VCaP (cell line): ENCODE results near the gene MYBBP1A.

Source experiments
- H3K27ac ChIP-seq: fragments of 450-650 bp; 2 replicates; pipeline ENCODE4 v1.5.1; 2017
- TF ChIP-seq, protein P1 (sequence below): fragments of 450-650 bp; conservative IDR thresholded peaks from 2 replicates; pipeline ENCODE4 v1.5.1; 2017; ENCODE audit warnings: mild to moderate bottlenecking, moderate library complexity

The MYBBP1A gene

DNA sequence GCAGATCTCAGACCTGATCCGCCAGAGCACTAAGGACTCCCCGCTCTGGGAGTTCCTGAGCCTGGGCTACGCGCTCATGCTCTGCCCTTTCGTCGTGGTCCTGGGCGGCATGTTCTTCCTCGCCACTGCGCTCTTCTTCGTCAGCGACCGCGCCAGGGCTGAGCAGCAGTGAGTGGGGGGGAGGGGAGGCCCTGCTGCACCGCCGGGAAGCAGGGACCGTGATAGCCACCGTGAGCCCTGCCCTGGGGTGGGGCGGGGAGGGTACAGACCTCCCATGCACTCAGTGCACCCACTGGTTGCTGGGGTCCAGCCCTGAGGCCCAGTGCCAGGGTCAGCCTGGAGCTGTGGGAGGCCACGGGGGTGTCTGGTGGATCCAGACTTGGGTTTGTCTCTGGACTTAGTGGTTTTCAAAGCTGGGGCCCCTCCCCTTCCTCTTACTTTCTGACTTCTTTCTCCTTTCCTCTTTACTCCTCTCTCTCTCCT is 18.9 kb downstream of the MYBBP1A start:
- TF ChIP-seq, protein P1, sequence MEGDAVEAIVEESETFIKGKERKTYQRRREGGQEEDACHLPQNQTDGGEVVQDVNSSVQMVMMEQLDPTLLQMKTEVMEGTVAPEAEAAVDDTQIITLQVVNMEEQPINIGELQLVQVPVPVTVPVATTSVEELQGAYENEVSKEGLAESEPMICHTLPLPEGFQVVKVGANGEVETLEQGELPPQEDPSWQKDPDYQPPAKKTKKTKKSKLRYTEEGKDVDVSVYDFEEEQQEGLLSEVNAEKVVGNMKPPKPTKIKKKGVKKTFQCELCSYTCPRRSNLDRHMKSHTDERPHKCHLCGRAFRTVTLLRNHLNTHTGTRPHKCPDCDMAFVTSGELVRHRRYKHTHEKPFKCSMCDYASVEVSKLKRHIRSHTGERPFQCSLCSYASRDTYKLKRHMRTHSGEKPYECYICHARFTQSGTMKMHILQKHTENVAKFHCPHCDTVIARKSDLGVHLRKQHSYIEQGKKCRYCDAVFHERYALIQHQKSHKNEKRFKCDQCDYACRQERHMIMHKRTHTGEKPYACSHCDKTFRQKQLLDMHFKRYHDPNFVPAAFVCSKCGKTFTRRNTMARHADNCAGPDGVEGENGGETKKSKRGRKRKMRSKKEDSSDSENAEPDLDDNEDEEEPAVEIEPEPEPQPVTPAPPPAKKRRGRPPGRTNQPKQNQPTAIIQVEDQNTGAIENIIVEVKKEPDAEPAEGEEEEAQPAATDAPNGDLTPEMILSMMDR = no peak
- no peak overlapping the region for H3K27ac ChIP-seq

DNA sequence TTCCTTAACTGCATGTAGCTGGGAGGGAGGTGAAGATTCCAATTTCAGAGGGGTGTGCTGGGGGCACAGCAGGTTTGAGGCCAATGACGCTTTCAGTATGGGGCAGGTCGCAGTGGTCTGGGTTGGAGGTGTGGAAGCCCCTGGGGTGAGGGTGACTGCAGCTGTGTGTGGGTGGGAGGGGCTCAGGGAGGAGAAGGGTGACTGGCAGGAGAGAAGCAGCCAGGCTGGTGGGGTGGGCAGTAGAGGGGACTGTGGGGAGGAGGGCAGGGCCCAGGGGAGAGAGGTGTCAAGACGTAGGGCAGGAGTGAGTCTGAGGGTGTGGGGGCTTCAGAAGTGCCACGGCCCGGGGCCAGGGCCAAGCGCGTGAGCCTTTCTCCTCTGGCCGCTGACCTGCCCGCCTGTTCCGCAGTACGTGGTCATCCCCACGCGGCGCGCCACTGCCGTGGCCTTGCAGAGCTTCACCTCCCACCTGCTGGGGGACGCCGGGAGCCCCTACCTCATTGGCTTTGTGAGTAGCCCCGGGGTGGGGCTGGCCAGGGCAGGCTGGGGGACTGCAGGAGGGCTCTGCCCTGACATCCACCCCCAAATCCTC is 19.4 kb downstream of the MYBBP1A start:
- no peak overlapping the region for H3K27ac ChIP-seq
- TF ChIP-seq, protein P1 = no peak

DNA sequence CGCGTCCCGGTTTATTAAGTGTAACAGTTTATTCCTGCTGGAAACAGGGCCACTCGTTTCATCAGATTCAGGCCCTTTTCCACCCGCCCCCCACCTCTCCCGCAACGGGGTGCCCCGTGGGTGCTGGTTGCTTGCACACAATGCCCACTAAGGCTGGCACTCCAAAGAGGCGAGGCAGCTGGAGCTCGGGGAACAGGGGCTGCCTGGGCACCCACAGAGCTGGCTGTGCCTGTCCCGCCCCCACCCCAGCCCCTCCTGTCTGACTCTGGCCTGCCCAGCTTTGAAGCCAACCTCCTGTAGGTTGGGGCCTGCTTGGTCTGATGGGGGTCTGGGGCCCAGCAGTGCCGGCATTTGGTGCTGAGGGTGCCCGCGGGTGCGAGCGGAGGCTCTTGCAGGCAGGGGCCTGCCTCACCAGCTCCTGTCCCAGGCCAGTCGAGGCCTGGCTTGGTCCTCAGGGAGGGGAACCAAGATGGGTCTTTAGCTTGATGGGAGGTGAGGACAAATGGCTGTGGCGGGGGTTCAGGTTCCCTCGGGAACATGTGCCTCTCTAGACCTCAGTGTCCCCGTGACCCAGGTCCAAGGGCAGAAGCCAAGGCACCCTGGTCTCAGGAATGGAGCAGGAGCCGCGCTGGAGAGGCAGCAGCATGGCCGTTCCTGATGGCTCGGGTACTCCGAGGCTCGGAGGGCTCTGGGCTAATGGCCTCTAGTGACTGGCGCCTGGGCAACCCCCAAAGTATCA is 20.1 kb downstream of the MYBBP1A start:
- TF ChIP-seq, protein P1 = no peak
- H3K27ac ChIP-seq = no peak overlapping the region

DNA sequence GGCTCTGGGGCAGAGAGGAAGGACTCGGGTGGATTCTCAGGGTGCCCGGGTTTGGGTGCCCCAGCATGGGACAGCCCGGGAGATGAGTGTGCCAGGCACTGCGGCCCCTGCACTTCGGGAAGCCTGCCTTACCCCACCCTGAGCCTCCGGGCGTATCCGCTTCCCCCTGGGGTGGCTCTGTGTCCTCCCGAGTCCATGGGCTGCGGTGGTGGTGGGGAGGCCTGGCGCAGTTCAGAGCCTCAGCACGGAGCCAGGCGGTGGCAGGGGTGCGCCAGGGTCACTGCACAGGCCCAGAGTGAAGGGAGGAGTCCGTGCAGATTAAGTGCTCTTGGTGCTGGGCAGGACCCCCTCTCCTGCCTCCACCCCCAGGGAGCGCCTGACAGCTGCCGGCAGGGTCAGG is 20.7 kb downstream of the MYBBP1A start:
- TF ChIP-seq, protein P1 = no peak
- no peak overlapping the region for H3K27ac ChIP-seq

DNA sequence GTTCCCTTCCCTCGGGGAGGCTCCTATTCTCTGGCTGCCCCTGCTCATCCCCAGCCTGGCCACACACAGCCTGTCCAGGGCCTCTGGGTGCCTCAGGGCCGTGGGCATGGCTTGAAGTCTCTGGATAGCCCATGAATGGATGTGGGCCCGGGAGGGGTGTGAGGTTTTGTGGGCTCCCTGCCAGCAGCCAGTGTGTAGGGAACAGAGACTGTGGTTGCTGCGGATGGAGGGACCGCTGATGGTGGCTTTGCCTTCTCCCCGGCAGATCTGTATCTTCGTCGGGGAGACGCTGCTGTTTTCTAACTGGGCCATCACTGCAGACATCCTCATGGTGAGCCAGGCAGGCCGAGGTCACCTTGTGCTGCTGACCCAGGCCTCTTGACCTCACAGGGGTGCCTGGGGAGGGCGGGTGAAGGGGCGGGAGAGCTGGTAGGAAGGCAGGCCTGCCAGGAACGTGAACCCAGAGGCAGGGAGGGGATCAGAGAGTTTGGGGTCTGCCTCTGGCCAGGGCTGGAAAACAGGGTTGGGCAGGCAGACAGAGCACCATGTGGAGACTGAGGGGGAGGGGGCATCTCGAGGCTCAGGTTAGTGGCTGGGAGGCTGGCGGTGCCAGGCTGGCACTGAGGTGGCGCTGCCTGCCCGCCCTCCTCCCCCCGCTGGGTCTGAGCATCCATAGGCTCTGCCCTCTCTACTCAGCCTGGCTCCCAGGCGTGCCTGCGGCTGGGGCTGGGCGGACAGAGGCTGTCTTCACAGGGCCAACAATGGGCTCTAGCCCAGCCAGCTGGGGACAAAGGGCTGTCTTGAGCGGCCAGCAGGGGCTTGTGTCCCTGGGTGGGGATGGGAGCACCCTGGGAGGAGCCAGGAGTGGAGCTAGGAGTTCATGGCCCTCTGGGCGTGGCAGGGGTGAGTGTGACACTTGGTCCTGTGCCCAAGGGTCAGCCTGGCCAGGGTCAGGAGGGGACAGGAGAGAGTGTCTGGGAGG is 21.4 kb downstream of the MYBBP1A start:
- TF ChIP-seq, protein P1 = 0 out of 2 replicates have a peak, but pooled peaks have one; percentile 6
- H3K27ac ChIP-seq = no peak overlapping the region

DNA sequence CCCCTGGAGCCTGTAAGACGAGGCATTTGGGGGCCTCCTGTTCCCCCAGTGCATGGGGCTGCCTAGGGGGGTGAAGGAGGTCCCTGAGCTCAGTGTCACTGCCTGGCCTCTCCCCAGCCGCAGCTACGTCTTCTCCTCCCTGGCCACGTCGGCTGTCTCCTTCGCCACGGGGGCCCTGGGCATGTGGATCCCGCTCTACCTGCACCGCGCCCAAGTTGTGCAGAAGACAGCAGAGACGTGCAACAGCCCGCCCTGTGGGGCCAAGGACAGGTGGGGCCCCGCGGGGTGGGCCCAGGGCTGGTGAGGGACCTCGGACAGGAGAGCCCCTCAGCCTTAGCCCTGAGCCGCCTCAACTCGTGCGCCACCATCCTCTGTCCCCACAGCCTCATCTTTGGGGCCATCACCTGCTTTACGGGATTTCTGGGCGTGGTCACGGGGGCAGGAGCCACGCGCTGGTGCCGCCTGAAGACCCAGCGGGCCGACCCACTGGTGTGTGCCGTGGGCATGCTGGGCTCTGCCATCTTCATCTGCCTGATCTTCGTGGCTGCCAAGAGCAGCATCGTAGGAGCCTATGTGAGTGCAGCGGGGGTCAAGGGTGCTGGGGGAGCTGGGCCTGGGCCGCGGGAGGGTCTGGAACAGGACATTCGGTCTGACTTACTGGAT is 22.2 kb downstream of the MYBBP1A start:
- TF ChIP-seq, protein P1 = no peak
- no peak overlapping the region for H3K27ac ChIP-seq
